ENCODE data around the gene ZNF234. TPM values are rescaled to one million over a fixed set of nuclear protein-coding genes. Genes with fewer than 3 reads are reported as not detected.

ZNF234 gene
- total RNA-seq, result 17.4 and 19.3 TPM in 2 replicates
- long read RNA-seq, full-length matches to known transcripts, result 57 of 91 reads
- long read RNA-seq, partial matches to known transcripts, result 8 of 91 reads
- long read RNA-seq, other reads (novel, unspliced or antisense), result 26 of 91 reads

DNA sequence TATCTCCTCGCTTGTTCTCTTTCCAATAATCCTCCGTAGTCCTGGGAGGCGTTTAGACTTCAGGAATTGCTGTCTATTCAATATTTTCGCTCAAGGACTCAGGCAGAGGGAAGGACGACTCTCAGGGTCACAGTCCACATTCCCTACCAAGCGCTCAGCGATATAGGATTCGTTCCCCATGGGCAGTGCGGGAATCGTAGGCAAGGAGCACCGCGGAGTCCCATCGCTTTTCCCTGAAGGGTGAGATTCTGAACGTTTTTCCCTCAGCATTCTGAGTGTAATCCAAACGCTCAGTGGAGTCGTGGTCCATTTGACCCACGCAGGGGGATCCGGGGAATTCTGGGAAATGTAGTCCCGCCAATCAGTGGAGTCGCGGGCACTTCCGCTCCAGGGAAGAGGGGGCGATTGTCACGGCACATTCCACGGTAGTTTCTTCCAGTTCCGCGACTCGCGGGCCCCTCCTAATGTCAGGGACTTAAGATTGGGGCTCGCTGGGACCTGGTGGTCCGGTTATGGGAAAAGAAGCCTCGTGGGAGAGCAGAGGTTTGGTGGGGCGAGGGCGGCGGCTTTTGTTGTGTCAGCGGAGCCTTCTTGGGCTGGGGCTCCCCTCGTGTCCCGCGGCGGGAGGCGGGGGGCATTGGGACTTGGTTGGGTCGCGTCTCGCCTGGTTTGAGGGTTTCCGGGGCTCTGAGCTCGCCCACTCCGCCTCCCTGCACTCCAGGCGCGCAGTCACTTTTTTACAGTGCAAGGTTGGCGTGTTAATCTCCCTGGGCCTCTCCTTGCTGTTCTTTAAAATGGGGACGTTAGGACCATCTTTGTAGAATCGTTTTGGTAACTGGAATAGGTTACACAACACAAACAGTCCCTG, at the start of gene ZNF234:
Gene ZNF234 (plus strand): TSS at position 364 of the 868 bp plus-strand sequence. CDS start 3,079 bp downstream, outside the sequence.
- H3K36me3 Mint-ChIP-seq (ENCODE audit: unreplicated experiment), result peaks cover 16% of the 10 kb centered on the region
- no peaks in the 10 kb centered on the region for H3K27me3 Mint-ChIP-seq (ENCODE audit: unreplicated experiment)
- peak; percentile 90 for DNase-seq (ENCODE audit: extremely low spot score, unreplicated experiment)
- H3K27ac Mint-ChIP-seq (ENCODE audit: unreplicated experiment), result peak within 1 kb of the TSS; percentile 95
- peaks cover 24% of the 10 kb centered on the region for H3K4me1 Mint-ChIP-seq (ENCODE audit: unreplicated experiment)
- TF ChIP-seq, protein P1, sequence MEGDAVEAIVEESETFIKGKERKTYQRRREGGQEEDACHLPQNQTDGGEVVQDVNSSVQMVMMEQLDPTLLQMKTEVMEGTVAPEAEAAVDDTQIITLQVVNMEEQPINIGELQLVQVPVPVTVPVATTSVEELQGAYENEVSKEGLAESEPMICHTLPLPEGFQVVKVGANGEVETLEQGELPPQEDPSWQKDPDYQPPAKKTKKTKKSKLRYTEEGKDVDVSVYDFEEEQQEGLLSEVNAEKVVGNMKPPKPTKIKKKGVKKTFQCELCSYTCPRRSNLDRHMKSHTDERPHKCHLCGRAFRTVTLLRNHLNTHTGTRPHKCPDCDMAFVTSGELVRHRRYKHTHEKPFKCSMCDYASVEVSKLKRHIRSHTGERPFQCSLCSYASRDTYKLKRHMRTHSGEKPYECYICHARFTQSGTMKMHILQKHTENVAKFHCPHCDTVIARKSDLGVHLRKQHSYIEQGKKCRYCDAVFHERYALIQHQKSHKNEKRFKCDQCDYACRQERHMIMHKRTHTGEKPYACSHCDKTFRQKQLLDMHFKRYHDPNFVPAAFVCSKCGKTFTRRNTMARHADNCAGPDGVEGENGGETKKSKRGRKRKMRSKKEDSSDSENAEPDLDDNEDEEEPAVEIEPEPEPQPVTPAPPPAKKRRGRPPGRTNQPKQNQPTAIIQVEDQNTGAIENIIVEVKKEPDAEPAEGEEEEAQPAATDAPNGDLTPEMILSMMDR (IDR thresholded peaks at IDR 0.05), result peak; percentile 8
- peak within 1 kb of the TSS; percentile 95 for H3K4me3 Mint-ChIP-seq (ENCODE audit: unreplicated experiment)
- H3K9me3 Mint-ChIP-seq (ENCODE audit: unreplicated experiment), result no peaks in the 10 kb centered on the region

DNA sequence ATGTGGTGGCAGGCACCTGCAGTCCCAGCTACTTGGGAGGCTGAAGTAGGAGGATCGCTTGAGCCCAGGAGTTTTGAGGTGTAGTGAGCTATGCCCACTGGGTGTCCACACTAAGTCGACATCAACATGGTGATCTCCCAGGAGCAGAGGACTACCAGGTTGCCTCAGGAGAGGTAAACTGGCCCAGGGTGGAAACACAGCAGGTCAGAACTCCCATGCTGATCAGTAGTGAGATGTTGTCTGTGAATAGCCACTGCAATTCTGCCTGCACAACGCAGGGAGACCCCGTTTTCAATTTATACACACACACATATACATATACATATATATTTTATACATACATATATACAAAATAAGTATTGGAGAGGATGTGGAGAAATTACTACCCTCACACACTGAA, 49.2 kb upstream of the ZNF234 start:
- Mint-ChIP-seq H3K9me3 (ENCODE audit: unreplicated experiment) (peaks cover under 1% of the 10 kb centered on the region), H3K27ac (ENCODE audit: unreplicated experiment) (no peak overlapping the region), H3K4me1 (ENCODE audit: unreplicated experiment) (peaks cover 13% of the 10 kb centered on the region), H3K36me3 (ENCODE audit: unreplicated experiment) (peaks cover 15% of the 10 kb centered on the region), H3K4me3 (ENCODE audit: unreplicated experiment) (no peak overlapping the region), H3K27me3 (ENCODE audit: unreplicated experiment) (no peaks in the 10 kb centered on the region)
- TF ChIP-seq, protein P1 (IDR thresholded peaks at IDR 0.05), result no peak
- peak; percentile 57 for DNase-seq (ENCODE audit: extremely low spot score, unreplicated experiment)

DNA sequence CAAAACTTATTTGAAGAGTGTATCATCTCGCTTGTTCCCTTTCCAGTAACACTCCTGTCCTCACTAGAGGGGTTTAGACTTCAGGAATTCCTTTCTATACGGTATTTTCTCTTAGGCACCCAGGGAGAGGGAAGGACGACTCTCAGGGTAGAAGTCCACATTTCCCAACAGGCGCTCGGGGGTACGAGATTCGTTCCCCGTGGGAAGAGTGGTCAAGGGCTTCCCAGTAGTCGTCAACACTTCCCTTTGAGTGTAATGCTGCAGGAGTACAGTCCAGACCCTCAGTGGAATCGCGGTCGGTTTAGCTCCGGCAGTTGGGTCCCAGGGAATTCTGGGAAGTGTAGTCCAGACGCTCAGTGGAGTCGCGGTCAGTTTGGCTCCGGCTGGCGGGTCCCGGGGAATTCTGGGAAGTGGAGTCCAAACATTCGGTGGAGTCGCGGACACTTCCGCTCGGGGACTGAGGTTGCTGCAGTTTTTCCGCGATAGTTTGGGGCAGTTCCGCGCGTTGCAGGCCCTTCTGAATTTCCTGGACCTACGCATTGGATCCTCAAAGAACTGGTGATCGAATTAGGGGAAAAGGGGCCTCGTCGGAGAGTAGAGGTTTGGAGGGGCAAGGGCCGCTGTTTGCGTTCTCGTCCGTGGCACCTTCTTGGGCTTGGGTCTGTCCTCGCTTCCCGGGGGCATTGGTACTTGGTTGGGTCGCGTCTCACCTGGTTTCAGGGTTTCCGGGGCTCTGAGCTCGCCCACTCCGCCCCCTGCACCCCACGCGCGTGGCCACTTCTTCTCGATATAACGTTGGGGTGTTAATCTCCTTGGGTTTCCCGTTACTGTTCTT, 47.2 kb upstream of the ZNF234 start, which contains the start of gene ZNF224:
Gene ZNF224 (plus strand): TSS at position 431 of the 835 bp plus-strand sequence. CDS start 3,513 bp downstream, outside the sequence.
- Mint-ChIP-seq H3K27me3 (ENCODE audit: unreplicated experiment) (no peaks in the 10 kb centered on the region), H3K9me3 (ENCODE audit: unreplicated experiment) (peaks cover 4% of the 10 kb centered on the region), H3K4me1 (ENCODE audit: unreplicated experiment) (peaks cover 14% of the 10 kb centered on the region), H3K4me3 (ENCODE audit: unreplicated experiment) (peak within 1 kb of the TSS; percentile 94), H3K36me3 (ENCODE audit: unreplicated experiment) (peaks cover 25% of the 10 kb centered on the region), H3K27ac (ENCODE audit: unreplicated experiment) (peak within 1 kb of the TSS; percentile 93)
- TF ChIP-seq, protein P1 (IDR thresholded peaks at IDR 0.05), result no peak
- DNase-seq (ENCODE audit: extremely low spot score, unreplicated experiment), result peak; percentile 96

DNA sequence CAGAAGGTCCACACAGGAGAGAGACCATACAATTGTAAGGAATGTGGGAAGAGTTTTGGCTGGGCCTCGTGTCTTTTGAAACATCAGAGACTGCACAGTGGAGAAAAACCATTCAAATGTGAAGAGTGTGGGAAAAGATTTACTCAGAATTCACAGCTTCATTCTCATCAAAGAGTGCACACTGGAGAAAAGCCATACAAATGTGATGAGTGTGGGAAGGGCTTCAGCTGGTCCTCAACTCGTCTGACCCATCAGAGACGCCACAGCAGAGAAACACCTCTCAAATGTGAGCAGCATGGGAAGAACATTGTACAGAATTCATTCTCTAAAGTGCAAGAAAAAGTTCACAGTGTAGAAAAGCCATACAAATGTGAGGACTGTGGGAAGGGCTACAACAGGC, 33.6 kb upstream of the ZNF234 start:
- TF ChIP-seq, protein P1 (IDR thresholded peaks at IDR 0.05), result no peak
- Mint-ChIP-seq H3K4me1 (ENCODE audit: unreplicated experiment) (peaks cover 6% of the 10 kb centered on the region), H3K4me3 (ENCODE audit: unreplicated experiment) (no peak overlapping the region), H3K27me3 (ENCODE audit: unreplicated experiment) (no peaks in the 10 kb centered on the region), H3K36me3 (ENCODE audit: unreplicated experiment) (peaks cover 62% of the 10 kb centered on the region), H3K27ac (ENCODE audit: unreplicated experiment) (no peak overlapping the region), H3K9me3 (ENCODE audit: unreplicated experiment) (peaks cover 49% of the 10 kb centered on the region)
- DNase-seq (ENCODE audit: extremely low spot score, unreplicated experiment), result no peak
